DOHH2 (cell line): ENCODE results near the gene MRPL12.

Experiments used
- H3F3A ChIP-seq: fragments of 200-600 bp; sonication (generic), shearing (Covaris generic); 2 replicates; pipeline ENCODE4 v1.6.0; 2016; ENCODE audit warnings: antibody characterized with exemption, mild to moderate bottlenecking; ENCODE audit not compliant: control insufficient read depth, insufficient read depth
- H3K27ac ChIP-seq: fragments of 200-600 bp; sonication (generic); 2 replicates; pipeline ENCODE4 v1.5.1; 2014; ENCODE audit warnings: low read depth, mild to moderate bottlenecking, low read length, moderate library complexity
- H3K27me3 ChIP-seq: fragments of 200-600 bp; sonication (generic); 2 replicates; pipeline ENCODE4 v1.6.1; 2014; ENCODE audit warnings: mild to moderate bottlenecking, low read length, mixed read lengths; ENCODE audit not compliant: control insufficient read depth
- H3K36me3 ChIP-seq: fragments of 200-600 bp; sonication (generic); 2 replicates; pipeline ENCODE4 v1.6.1; 2014; ENCODE audit warnings: mild to moderate bottlenecking, low read length, moderate library complexity, mixed read lengths; ENCODE audit not compliant: control insufficient read depth
- H3K4me1 ChIP-seq: fragments of 200-600 bp; sonication (generic); 2 replicates; pipeline ENCODE4 v1.6.1; 2014; ENCODE audit warnings: mild to moderate bottlenecking, low read length, mixed read lengths; ENCODE audit not compliant: control insufficient read depth
- H3K4me2 ChIP-seq: fragments of 200-600 bp; sonication (generic); 2 replicates; pipeline ENCODE4 v1.6.0; 2014; ENCODE audit warnings: mild to moderate bottlenecking, low read length, moderate library complexity
- H3K4me3 ChIP-seq: fragments of 200-600 bp; sonication (generic); 2 replicates; pipeline ENCODE4 v1.5.1; 2014; ENCODE audit warnings: mild to moderate bottlenecking, low read length, mixed read lengths
- H3K79me2 ChIP-seq: fragments of 200-600 bp; sonication (generic); 2 replicates; pipeline ENCODE4 v1.6.1; 2014; ENCODE audit warnings: mild to moderate bottlenecking, low read length, mixed read lengths; ENCODE audit not compliant: control insufficient read depth
- H3K9me2 ChIP-seq: fragments of 200-600 bp; sonication (generic); replicated peaks from 2 replicates; pipeline ENCODE4 v1.6.1; 2014; ENCODE audit warnings: mild to moderate bottlenecking, low read length, mixed read lengths; ENCODE audit not compliant: control insufficient read depth
- H3K9me3 ChIP-seq: fragments of 200-600 bp; sonication (generic); 2 replicates; pipeline ENCODE4 v1.6.1; 2014; ENCODE audit warnings: antibody characterized with exemption, low read length, mixed read lengths; ENCODE audit not compliant: control insufficient read depth, insufficient read depth
- H4K20me1 ChIP-seq: fragments of 200-600 bp; sonication (generic); 2 replicates; pipeline ENCODE4 v1.6.0; 2014; ENCODE audit warnings: low read depth, mild to moderate bottlenecking, antibody characterized with exemption, low read length, moderate library complexity; ENCODE audit not compliant: control insufficient read depth, insufficient read depth
- CTCF ChIP-seq: fragments of 200-600 bp; sonication (generic); IDR thresholded peaks from one replicate; pipeline ENCODE4 v1.5.1; 2014; ENCODE audit warnings: antibody characterized with exemption, mild to moderate bottlenecking, low read depth, low read length; ENCODE audit not compliant: poor library complexity, severe bottlenecking
- EZH2phosphoT487 ChIP-seq: fragments of 200-600 bp; sonication (generic); IDR thresholded peaks from 2 replicates; pipeline ENCODE4 v1.6.1; 2017; ENCODE audit warnings: borderline replicate concordance, mild to moderate bottlenecking, antibody characterized with exemption, low read length, moderate library complexity, mixed read lengths

MRPL12 gene

DNA sequence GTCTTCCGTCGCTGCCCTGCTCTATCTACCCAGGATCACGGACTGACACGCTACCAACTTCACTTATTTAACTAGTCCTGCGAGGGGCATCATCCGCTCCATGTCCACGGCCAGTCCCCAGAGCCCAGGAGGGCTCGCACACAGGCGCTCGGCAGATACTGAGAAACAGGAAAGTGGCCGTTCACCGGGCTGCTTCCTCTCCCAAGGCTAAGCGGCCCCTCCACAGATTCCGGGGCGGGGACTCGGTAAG is 37.1 kb upstream of the MRPL12 start:
- peaks cover 10% of the 10 kb centered on the region for H3F3A ChIP-seq
- peak overlapping the region; percentile 97 for H3K4me3 ChIP-seq
- H3K9me2 ChIP-seq, result no peaks in the 10 kb centered on the region
- peaks cover 58% of the 10 kb centered on the region for H3K79me2 ChIP-seq
- H3K4me1 ChIP-seq, result peaks cover 25% of the 10 kb centered on the region
- no peaks in the 10 kb centered on the region for H3K9me3 ChIP-seq
- H3K27ac ChIP-seq, result peak overlapping the region; percentile 79
- peaks cover 64% of the 10 kb centered on the region for H3K36me3 ChIP-seq
- no peaks in the 10 kb centered on the region for H4K20me1 ChIP-seq
- H3K27me3 ChIP-seq, result no peaks in the 10 kb centered on the region
- H3K4me2 ChIP-seq, result peak overlapping the region; percentile 100
- TF ChIP-seq CTCF (no peak), EZH2phosphoT487 (no peak)

DNA sequence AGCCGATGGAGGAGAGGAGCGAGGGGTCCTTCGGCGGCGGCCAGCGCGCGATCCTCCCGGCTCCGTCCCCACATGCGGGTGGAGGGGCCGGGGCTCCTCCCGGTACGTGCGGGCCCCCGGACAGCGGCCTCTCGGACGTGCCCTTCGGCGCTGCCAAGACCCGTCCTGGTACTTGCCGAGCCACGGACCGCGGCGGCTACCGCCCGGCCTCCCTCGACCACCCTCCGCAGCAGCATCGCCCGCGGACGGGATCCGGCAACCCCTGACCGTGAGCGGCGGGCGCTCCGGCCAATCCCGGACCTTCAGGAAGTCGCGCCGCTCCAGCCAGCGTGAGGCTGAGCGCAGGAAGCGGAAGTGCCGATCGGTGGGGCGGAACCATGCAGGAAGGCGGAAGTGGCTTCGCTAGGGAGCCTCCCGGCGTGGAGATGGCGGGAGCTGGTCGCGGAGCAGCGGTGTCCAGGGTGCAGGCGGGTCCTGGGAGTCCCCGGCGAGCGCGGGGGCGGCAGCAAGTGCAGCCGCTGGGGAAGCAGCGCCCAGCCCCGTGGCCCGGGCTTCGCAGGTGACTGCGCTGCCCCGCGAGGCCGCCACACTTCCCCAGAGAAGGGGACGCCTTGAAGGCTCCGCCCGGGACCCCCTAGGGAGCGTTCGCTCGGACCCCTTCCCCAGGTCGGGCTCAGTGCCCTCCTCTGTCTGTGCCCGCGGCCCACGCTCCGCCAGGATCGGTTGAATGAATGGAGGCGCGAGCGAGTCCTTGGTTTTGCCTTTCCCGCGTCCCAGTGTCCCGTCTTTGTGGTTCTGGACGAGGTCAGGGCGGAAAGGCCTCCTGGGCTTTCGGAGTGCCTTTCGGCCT is 36.6 kb upstream of the MRPL12 start, which contains the start of the genes CCDC137 and OXLD1:
Gene CCDC137 (plus strand): TSS at position 396 of the 850 bp plus-strand sequence. CDS start 30 bp downstream, at position 426.
Gene OXLD1 (minus strand): TSS at position 264 of the 850 bp plus-strand sequence. CDS start 28 bp downstream, at position 236.
- H3K36me3 ChIP-seq, result peaks cover 70% of the 10 kb centered on the region
- H3K9me2 ChIP-seq, result no peaks in the 10 kb centered on the region
- H3K27ac ChIP-seq, result peak within 1 kb of the TSS; percentile 79
- TF ChIP-seq EZH2phosphoT487, result no peak
- no peak for TF ChIP-seq CTCF
- H3F3A ChIP-seq, result peaks cover 10% of the 10 kb centered on the region
- H3K4me1 ChIP-seq, result peaks cover 25% of the 10 kb centered on the region
- peak within 1 kb of the TSS; percentile 97 for H3K4me3 ChIP-seq
- no peaks in the 10 kb centered on the region for H3K9me3 ChIP-seq
- peaks cover 63% of the 10 kb centered on the region for H3K79me2 ChIP-seq
- no peaks in the 10 kb centered on the region for H3K27me3 ChIP-seq
- H3K4me2 ChIP-seq, result peak within 1 kb of the TSS; percentile 100
- no peaks in the 10 kb centered on the region for H4K20me1 ChIP-seq

DNA sequence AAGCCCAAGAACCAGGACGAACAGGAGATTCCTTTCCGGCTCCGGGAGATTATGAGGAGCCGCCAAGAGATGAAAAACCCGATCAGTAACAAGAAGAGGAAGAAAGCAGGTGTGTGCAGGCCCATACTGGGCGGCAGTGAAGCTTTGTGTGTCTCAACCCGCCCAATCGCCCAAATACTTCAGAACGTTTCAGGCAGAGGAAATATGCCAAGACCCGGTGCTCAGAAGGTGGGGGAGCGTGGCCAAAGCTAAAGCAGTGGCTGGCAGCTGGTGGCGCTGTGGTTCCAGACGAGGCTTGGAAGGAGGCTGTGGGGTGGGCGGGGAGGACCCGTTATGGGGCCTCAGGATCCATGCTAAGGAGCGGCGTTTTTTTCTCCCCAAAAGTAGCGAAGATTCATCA is 35.4 kb upstream of the MRPL12 start:
- H3K4me1 ChIP-seq, result peaks cover 25% of the 10 kb centered on the region
- peaks cover 82% of the 10 kb centered on the region for H3K36me3 ChIP-seq
- TF ChIP-seq EZH2phosphoT487 (no peak), CTCF (peak; percentile 48)
- peak overlapping the region; percentile 100 for H3K4me2 ChIP-seq
- H3F3A ChIP-seq, result peaks cover 10% of the 10 kb centered on the region
- H3K79me2 ChIP-seq, result peaks cover 63% of the 10 kb centered on the region
- H4K20me1 ChIP-seq, result no peaks in the 10 kb centered on the region
- peak overlapping the region; percentile 97 for H3K4me3 ChIP-seq
- H3K9me3 ChIP-seq, result no peaks in the 10 kb centered on the region
- H3K27me3 ChIP-seq, result no peaks in the 10 kb centered on the region
- H3K9me2 ChIP-seq, result no peaks in the 10 kb centered on the region
- H3K27ac ChIP-seq, result 0 out of 2 replicates have a peak overlapping the region, but pooled peaks have one; percentile 79
